DOHH2 (cell line): Measurements from ENCODE around the gene MVB12B.

ENCODE experiments used
- EZH2phosphoT487 ChIP-seq: fragments of 200-600 bp; sonication (generic); IDR thresholded peaks from 2 replicates; pipeline ENCODE4 v1.6.1; 2017; ENCODE audit warnings: borderline replicate concordance, mild to moderate bottlenecking, antibody characterized with exemption, low read length, moderate library complexity, mixed read lengths
- TF ChIP-seq, protein P1 (sequence below): fragments of 200-600 bp; sonication (generic); IDR thresholded peaks from one replicate; pipeline ENCODE4 v1.5.1; 2014; ENCODE audit warnings: antibody characterized with exemption, mild to moderate bottlenecking, low read depth, low read length; ENCODE audit not compliant: poor library complexity, severe bottlenecking

DNA sequence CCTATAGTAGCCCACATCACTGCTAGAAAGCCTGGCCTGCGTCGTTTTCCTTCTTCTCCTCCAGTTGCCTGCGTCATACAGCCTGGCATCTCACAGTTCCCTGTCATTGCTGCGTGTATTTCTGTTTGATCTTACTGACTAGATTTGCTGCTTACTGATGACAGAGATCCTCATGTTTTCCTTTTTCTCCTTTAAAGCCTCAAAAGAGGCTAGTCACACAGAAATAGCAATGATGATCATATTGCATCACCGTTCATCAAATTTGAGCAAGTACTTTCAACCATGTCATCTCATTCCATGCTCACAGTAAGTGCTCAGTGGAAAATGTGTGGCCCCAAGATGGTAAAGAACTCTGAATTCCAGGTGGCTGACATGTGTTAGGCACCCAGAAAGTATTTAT, 76.8 kb downstream of the MVB12B start:
- TF ChIP-seq, protein P1, sequence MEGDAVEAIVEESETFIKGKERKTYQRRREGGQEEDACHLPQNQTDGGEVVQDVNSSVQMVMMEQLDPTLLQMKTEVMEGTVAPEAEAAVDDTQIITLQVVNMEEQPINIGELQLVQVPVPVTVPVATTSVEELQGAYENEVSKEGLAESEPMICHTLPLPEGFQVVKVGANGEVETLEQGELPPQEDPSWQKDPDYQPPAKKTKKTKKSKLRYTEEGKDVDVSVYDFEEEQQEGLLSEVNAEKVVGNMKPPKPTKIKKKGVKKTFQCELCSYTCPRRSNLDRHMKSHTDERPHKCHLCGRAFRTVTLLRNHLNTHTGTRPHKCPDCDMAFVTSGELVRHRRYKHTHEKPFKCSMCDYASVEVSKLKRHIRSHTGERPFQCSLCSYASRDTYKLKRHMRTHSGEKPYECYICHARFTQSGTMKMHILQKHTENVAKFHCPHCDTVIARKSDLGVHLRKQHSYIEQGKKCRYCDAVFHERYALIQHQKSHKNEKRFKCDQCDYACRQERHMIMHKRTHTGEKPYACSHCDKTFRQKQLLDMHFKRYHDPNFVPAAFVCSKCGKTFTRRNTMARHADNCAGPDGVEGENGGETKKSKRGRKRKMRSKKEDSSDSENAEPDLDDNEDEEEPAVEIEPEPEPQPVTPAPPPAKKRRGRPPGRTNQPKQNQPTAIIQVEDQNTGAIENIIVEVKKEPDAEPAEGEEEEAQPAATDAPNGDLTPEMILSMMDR: no peak
- TF ChIP-seq EZH2phosphoT487: no peak
